GM19463 (cell line): ENCODE data around the gene GPATCH1.
"Not testable (repeated sequence)": the region's sequence is repeated elsewhere in the genome, so short reads cannot be mapped to it uniquely, and the experiment has no call there.

Experiments used
- ATAC-seq: cut with Tn5 transposase; IDR thresholded peaks from one replicate; pipeline ENCODE4 v1.9.1; 2021; ENCODE audit warnings: mild to moderate bottlenecking, moderate library complexity; ENCODE audit not compliant: unreplicated experiment

GPATCH1 gene

DNA sequence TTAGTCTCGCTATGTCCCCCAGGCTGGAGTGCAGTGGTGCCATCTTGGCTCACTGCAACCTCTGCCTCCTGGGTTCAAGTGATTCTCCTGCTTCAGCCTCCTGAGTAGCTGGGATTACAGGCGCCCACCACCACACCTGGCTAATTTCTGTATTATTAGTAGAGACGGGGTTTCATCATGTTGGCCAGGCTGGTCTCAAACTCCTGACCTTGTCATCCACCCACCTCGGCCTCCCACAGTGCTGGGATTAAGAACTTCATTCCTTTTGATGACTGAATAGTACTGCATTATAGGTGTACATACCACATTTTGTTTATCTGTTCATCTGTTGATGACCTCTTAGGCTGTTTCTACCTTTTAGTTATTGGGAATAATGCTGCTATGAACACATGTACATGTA is 71.6 kb downstream of the GPATCH1 start:
- ATAC-seq: not testable (repeated sequence)

DNA sequence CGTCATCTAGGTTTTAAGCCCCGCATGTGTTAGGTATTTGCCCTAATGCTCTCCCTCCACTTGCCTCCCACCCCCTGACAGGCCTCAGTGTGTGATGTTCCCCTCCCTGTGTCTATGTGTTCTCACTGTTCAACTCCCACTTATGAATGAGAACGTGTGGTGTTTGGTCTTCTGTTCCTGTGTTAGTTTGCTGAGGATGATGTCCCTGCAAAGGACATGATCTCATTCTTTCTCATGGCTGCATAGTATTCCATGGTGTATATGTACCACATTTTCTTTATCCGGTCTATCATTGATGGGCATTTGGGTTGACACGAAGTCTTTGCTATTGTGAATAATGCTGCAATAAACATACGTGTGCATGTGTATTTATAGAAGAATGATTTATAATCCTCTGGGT is 73.3 kb downstream of the GPATCH1 start:
- not testable (repeated sequence) for ATAC-seq

DNA sequence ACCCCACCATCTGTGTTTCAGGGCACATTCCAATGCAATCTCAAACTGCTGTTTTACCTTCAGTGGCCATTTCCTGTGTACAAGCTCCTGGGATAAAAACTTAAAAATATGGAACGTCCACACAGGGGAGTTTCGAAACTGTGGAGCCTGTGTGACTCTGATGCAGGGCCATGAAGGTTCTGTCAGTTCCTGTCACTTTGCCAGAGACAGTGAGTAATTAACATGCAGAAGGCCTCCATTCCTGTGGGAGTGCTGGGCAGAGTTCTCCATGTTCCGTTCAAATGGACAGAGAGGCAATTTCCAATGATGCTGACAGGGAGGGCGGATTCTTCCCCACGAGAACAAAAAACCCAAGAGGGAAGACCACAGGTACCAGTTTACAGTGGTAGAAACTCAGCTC is 75.4 kb downstream of the GPATCH1 start:
- no peak for ATAC-seq

DNA sequence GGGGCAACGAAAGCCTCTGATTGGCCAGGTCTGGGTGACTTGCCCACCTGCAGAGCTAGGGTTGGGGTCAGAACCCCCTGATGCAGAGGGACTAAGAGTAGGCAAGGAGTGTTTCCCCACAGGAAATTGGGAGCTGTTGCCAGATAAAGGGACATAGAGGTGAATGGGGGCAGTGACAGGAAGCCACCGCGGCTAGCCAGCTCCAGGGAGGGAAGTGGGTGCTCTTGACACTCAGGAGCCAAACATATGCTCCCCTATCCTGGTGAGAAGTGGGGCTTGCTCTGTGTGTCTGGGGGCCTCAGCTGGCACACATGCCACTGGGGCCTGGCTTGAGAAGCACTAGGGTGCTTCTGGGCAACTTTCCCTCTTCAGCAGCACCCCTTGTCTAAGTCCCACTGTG is 76.9 kb downstream of the GPATCH1 start:
- ATAC-seq: no peak

DNA sequence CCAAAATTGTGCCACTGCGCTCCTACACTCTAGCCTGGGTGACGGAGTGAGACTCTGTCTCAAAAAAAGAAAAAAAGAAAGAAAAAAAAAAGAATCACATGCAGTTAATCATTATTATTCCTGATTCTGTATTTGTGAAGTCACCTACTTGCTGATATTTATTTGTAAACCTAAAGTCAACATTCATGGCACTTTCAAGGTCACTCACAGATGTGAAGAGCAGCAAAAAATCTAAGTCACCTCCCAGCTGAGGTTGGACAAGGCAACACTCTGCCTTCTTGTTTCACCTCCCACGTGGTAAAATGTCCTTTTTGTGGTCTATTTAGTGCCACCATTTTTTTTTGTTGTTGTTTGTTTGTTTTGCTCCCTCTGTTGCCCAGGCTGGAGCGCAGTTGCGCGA is 77.4 kb downstream of the GPATCH1 start:
- ATAC-seq: no peak

DNA sequence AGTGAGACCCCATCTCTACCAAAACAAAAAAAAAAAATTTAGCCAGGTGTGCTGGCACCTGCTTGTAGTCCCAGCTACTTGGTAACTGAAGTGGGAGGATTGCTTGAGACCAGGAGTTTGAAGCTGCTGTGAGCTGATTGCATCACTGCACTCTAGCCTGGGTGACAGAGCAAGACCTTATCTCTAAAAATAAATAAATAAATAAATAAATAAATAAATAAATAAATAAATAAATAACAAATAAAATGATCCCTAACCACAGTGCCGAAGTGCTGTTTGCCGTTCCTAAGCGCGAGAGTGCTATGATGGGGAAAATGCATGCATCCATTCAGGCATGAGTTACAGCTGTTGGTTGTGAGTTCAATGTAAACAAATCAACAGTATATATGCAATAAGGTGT is 78.2 kb downstream of the GPATCH1 start:
- ATAC-seq: no peak

DNA sequence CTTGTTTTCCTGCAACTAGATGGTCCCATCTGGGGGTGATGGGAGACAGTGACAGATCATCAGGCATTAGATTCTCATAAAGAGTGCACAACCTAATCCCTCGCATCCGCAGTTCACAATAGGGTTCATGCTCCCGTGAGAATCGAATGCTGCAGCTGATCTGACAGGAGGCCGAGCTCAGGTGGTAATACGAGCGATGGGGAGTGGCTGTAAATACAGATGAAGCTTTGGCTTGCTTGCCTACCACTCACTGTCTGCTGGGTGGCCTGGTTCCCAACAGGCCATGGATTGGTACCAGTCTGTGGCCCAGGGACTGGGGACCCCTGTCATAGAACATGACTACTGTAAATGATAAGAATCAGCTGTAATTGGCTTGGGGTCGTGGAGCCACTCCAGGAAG is 78.9 kb downstream of the GPATCH1 start:
- no peak for ATAC-seq

DNA sequence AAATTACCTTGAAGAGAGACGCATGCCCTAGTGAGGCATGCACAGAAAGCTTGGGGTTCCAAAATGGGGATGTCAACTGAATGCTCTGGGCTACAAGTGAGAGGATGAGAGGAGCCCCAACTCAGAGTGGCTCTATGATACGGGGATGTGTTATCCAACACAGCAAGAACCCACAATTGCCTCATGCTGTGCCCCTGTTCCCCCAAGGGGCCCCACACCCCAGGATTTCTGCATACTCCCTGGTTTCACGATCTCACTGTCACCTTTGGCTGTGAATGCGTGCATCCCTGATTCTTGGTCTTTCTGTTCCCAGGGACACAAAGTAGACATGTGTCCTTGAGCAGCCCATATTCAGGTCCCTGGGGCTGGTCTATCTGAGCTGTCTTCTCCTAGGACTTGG is 80.2 kb downstream of the GPATCH1 start:
- no peak for ATAC-seq

DNA sequence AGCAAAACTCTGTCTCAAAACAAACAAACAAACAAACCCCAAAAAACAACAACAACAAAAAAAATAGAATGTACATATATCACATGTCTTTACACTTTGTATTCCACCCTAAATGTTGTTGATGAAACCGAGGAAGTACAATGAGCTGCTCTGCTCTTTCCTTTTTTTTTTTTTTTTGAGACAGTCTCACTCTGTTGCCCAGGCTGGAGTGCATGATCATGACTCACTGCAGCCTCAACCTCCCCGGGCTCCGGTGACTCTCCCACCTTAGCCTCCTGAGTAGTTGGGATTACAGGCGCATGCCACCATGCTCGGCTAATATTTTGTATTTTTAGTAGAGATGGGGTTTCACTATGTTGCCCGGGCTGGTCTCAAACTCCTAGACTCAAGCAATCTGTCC is 82.5 kb downstream of the GPATCH1 start:
- ATAC-seq: no peak

DNA sequence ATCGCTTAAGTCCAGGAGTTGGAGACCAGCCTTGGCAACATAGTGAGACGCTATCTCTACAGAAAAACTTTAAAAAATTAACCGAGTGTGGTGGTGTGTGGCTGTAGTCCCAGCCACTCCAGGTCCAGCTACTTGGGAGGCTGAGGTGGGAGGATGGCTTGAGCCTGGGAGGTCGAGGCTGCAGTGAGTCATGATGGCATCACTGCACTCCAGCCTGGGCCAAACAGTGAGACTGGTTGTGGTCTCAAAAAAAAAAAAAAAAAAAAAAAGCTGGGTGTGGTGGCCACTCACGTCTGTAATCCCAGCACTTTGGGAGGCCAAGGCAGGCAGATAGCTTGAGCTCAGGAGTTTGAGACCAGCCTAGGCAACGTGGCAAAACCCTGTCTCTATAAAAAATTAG is 85.1 kb downstream of the GPATCH1 start:
- ATAC-seq: not testable (repeated sequence)

DNA sequence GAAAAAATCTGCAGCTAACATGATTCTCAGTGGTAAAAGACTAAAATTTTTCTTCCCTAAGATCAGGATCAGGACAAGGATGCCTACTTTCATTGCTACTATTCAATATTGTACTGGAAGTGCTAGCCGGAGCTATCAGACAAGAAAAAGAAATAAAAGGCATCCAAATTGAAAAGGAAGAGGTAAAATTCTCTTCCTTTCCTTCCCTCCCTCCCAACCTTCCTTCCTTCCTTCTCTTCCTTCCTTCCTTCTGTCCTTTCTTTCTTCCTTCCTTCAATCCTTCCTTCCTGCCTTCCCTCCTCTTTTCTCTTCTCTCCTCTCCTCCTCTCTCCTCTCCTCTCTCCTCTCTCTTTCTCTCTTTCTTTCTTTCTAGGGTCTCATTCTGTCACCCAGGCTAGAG is 86.5 kb downstream of the GPATCH1 start:
- ATAC-seq: no peak

DNA sequence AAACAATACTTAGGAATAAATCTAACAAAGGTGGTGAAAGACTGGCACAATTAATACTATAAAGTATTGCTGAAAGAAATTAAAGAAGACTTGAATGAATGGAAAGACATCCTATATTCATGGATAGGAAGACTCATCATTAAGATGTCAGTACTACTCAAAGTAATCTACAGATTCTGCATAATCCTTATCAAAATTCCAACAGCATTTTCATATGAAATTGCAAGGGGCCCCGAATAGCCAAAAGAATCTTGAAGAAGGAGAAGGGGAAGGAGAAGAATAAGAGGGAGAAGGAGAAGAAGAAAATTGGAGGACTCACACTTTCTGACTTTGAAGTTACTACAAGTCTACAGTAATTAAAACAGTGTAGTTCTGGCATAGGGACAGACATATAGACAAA is 87.5 kb downstream of the GPATCH1 start:
- ATAC-seq: no peak

DNA sequence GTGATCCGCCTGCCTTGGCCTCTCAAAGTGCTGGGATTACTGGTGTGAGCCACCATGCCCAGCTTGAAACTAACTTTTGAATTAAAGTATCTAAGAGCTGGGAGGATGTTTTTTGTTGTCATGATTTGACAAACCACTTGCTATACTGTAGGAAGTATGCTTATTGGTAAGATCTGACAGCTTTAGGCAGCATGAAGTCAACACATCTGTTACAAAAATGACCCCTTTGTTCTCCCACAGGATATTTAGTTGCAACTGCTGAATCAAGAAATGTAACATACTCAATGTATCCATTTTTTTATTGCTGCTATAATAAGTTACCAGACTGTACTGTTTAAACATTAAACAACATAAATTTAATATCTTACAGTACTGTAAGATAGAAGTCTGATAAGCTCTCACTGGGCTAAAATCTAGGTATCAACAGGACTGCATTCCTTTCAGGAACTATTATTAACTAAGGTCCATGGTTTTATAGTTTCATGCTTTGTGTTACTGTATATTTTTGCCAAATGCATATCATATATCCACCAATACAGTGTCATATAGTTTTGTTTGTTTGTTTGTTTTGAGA is 90.3 kb downstream of the GPATCH1 start:
- no peak for ATAC-seq

DNA sequence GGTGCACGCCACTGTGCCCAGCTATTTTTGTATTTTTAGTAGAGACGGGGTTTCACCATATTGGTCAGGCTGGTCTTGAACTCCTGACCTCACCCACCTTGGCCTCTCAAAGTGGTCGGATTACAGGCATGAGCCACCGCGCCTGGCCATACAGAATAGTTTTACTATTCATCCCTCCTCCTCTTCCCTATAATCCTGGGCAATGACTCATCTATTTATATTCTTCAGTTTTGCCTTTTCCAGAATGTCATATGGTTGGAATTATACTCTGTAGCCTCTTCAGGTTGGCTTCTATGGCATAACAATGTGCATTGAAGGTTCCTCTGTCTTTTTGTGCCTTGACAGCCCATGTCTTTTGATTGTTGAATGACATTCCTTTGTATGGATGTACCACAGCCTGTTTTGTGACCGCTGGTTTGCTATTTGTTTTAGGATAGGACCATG is 91.0 kb downstream of the GPATCH1 start:
- ATAC-seq: no peak

DNA sequence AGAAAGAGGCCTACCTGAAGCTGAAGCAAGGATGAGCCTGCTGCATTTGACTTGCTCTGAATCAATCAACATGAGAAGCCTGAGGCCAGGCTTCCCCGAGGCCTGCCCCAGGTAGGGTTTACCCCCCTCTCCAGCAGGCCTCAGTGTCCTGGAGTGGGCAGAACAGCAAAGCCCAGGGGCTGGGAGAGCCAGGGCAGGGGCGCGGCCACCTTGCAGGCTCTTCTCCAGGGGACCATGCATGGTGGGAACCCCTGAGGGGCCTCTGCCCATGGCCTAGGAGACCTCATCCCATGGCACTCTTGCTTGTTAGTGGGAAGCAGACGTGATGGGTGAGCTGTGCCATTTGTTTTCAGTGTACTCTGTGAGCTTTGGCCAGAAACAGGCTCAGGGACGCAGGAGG is 93.2 kb downstream of the GPATCH1 start:
- no peak for ATAC-seq

DNA sequence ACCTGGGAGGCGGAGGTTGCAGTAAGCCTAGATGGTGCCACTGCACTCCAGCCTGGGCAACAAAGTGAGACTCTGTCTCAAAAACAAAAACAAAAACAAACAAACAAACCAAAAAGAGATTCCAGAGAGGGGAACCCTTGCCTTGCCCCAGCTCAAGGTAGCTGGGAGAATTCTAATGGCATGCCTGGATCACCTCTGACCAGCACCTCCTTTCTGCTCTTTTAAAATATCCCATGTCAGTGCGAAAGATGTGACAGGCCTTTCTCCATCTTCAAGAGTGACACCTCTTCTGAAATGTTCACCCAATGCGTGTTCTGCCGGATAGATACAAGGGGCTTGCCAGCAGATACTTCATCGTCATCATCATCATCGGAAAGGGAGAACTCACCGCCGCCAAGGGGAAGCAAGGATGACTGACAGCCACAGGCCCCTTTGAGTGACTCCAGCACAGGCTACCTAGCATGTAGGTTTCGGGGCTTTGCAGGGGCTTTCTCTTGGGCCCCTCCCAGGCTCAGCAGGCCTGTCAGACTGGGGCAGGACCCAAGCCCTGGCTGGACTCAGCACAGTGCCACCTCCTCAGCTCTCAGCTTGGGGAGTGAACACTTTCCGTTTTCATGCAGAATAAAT is 94.3 kb downstream of the GPATCH1 start:
- no peak for ATAC-seq

DNA sequence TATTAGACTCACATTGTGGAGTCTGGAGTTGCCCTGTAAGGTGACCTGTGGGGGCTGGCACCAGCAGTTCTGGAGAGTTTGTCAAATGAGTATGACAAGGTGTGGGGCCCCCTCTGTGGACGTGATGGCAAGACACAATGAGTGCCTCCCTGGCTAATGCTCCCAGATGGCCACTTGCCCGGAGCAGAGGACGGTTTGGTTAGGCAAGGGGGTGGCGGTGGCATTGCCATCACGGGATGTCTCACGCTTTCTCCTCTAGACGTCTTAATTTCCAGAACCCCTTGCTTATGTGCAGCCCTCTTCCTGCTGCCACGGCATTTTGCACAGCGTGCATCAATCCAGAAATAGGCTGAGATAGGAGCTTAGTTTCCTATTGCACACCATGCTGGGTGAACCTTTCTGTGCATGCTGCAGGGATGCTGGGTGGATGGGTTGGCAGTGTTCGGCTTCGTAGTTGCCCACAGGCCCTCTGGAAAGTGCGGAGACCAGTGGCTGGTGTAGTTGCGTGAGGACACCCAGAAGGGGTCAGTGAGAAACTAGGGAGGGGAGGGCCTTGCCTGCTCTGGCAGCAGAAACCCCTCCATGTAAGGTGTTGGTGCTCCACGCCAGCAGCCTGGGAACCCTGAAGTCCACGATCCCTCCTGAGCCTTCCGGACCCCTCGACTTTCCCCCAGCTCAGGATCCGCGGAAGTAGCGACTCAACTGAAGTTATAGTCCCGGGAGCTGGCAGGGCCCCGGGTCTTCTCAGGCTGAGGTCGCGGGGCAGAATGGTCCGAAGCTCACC is 95.1 kb downstream of the GPATCH1 start:
- ATAC-seq: no peak

DNA sequence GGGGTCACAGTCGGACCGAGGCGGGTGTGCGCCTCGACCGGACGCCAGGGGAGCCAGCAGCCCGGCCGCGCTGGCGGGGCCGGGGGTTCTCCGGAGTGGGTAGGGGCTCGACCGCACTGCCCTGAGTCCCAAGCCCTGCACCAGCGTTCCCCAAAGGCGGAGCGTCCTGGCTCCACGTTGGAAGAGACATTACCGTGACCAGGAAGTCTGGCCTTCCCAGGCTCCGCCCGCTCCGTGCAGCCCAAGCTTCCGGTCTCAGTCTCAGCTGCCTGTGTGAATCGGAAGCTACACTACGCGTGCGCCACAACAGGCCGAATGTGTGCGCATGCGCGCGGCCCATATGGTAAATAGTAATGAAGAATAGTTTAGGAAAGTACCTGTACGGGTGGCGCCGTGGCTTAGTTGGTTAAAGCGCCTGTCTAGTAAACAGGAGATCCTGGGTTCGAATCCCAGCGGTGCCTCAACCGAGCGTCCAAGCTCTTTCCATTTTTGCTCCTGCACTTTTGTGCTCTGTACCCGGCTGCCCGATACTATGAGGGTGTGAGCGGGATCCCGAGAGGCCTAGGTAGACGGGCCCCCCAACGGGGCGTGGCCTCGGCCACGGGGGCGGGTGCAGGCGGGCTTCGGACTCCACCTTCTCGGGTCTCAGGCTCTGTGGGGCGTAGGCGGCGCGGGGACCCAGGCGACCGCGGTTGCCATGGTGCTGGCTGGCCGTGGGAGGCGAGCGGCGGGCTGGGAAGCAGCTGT is 95.9 kb downstream of the GPATCH1 start:
- peak; percentile 79 for ATAC-seq

DNA sequence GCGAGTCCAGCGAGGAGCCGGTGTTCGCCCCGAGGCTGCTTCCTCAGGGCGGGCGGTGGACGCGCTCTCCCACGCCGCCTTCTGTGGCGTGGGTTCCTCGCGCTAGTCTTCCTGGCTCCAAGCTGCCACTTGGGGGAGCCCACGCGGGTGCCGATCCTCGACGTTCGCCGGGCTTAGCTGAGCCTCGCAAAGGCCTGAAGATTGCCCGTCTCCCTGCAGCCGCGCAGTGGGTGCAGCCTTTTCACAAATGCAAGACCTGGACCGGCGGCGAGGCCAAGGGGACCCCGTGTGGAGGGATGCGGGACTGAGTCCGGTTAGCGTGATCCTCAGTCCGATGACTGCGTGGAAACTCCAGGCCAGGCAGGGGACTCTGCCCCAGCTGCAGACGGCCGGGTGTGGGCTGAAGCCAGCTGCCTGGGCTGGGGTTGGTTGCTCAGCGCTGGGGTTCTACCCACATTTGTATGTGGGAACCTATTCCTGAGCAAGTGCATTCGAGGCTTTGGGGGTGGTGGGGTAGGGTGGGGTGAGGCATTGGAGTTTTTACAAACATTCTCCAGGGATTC is 96.5 kb downstream of the GPATCH1 start:
- no peak for ATAC-seq
